HepG2 (cell line): ENCODE measurements around the gene HPD. TPM values are rescaled to one million over a fixed set of nuclear protein-coding genes. Genes with fewer than 3 reads are reported as not detected.

ENCODE experiments used
- BRD4 ChIP-seq: sonication (generic); formaldehyde crosslinking; IDR thresholded peaks from 2 replicates; pipeline ENCODE4 v1.4.0; 2020; ENCODE audit warnings: missing genetic modification reagents
- FOXO4 ChIP-seq: sonication (generic); formaldehyde crosslinking; conservative IDR thresholded peaks from 2 replicates; pipeline ENCODE4 v1.8.1; 2023; ENCODE audit warnings: missing genetic modification reagents
- HDAC1 ChIP-seq: sonication (generic); formaldehyde crosslinking; IDR thresholded peaks from 2 replicates; pipeline ENCODE4 v1.5.1; 2020; ENCODE audit warnings: mild to moderate bottlenecking, missing genetic modification reagents
- HMGXB4 ChIP-seq, 2 experiments: sonication (generic) in 1 of 2; formaldehyde crosslinking in 1 of 2; IDR thresholded peaks; 2 replicates each; pipeline versions ENCODE4 v1.4.0 to v1.6.1; 2018 to 2020; ENCODE audit warnings: missing genetic modification reagents in 2 of 2, borderline replicate concordance in 1 of 2, low read depth in 1 of 2, mild to moderate bottlenecking in 1 of 2, missing biosample characterization in 1 of 2
- HOXA3 ChIP-seq: sonication (generic); formaldehyde crosslinking; IDR thresholded peaks from 2 replicates; pipeline ENCODE4 v1.5.0; 2020; ENCODE audit warnings: missing genetic modification reagents
- KAT2B ChIP-seq: fragments of 150-350 bp; IDR thresholded peaks from 2 replicates; pipeline ENCODE4 v1.6.1; 2014; ENCODE audit warnings: low read depth, low read length, borderline replicate concordance
- KLF11 ChIP-seq: IDR thresholded peaks from 2 replicates; pipeline ENCODE4 v1.6.1; 2016; ENCODE audit warnings: missing compliant biosample characterization
- MAF1 ChIP-seq: sonication (generic); formaldehyde crosslinking; IDR thresholded peaks from 2 replicates; pipeline ENCODE4 v1.5.0; 2020; ENCODE audit warnings: missing genetic modification reagents, borderline replicate concordance
- MED8 ChIP-seq: sonication (generic); formaldehyde crosslinking; IDR thresholded peaks from 2 replicates; pipeline ENCODE4 v1.8.1; 2023; ENCODE audit warnings: mild to moderate bottlenecking, missing genetic modification reagents; ENCODE audit not compliant: insufficient replicate concordance
- NFE2L2 ChIP-seq: fragments of 150-350 bp; IDR thresholded peaks from 2 replicates; pipeline ENCODE4 v1.6.1; 2014; ENCODE audit warnings: low read length
- RELA ChIP-seq: sonication (generic); formaldehyde crosslinking; IDR thresholded peaks from 2 replicates; pipeline ENCODE4 v1.4.0; 2020; ENCODE audit warnings: missing genetic modification reagents
- THAP7 ChIP-seq: sonication (generic); formaldehyde crosslinking; IDR thresholded peaks from 2 replicates; pipeline ENCODE4 v1.8.1; 2023; ENCODE audit warnings: mild to moderate bottlenecking, missing genetic modification reagents
- ZBTB14 ChIP-seq: sonication (generic); formaldehyde crosslinking; IDR thresholded peaks from 2 replicates; pipeline ENCODE4 v1.4.0; 2020; ENCODE audit warnings: missing genetic modification reagents
- ZBTB44 ChIP-seq: sonication (generic); formaldehyde crosslinking; IDR thresholded peaks from 2 replicates; pipeline ENCODE4 v1.4.0; 2020; ENCODE audit warnings: missing genetic modification reagents
- ZSCAN12 ChIP-seq: sonication (generic); formaldehyde crosslinking; IDR thresholded peaks from 2 replicates; pipeline ENCODE4 v1.9.0; 2021; ENCODE audit warnings: mild to moderate bottlenecking, missing genetic modification reagents
- polyA plus RNA-seq, 8 experiments: library from polyadenylated mRNA; depleted of rRNA in 3 of 8; stranded (reverse) in 7 of 8; unstranded in 1 of 8; fragments of >200 nt; fragmentation: Illumina TruSeq in 4 of 8; extraction: Trizol in 4 of 8; gene quantifications; 2 replicates each; pipeline versions ENCODE4 v1.2.1 to v1.2.3, GENCODE V29; 2011 to 2016; ENCODE audit warnings: low read depth in 4 of 8, missing spikeins in 1 of 8, mixed read lengths in 1 of 8; ENCODE audit not compliant: insufficient read depth in 1 of 8
- total RNA-seq, 5 experiments: library from RNA; depleted of rRNA; stranded (reverse); fragments of >200 nt; fragmentation: Illumina TruSeq; extraction: Trizol; gene quantifications; 2 replicates each; pipeline ENCODE4 v1.2.3, GENCODE V29; 2016; ENCODE audit warnings: low read depth in 1 of 5
- TF ChIP-seq, protein P1 (sequence below): IDR thresholded peaks from 2 replicates; pipeline ENCODE4 v1.6.1; 2016; ENCODE audit warnings: low read depth, borderline replicate concordance
- TF ChIP-seq, protein P2 (sequence below): IDR thresholded peaks from 2 replicates; pipeline ENCODE4 v1.6.1; 2016; ENCODE audit warnings: low read depth, control low read depth

Gene HPD
- total and polyA plus RNA-seq, 2 of the 13 experiments (the other 11 are each of a cell fraction or from before 2014, with no cell fraction given) = 120 to 195 TPM

GRCh38 chr12:121799842-121800693, 58.6 kb downstream of the HPD start (continued):
- TF ChIP-seq MED8 (peak; percentile 62), RELA (no peak; the same call in 1 of the 2 replicates), MAF1 (CRISPR knock-in tag) (peak; percentile 65; the same call in 1 of the 2 replicates), ZBTB44 (CRISPR knock-in tag) (no peak), ZSCAN12 (0 out of 2 replicates have a peak, but pooled peaks have one; percentile 52), BRD4 (CRISPR knock-in tag) (no peak; the same call in 1 of the 2 replicates), THAP7 (CRISPR knock-in tag) (0 out of 2 replicates have a peak, but pooled peaks have one; percentile 60), HMGXB4 (CRISPR knock-in tag; IDR thresholded peaks at IDR 0.05; ENCODE audit: borderline replicate concordance in 1 of 2, low read depth in 1 of 2) (peak in 1 of 2 experiments; percentile 39; a peak in 2 of 4 replicates), ZBTB14 (CRISPR knock-in tag) (no peak; the same call in 1 of the 2 replicates), KAT2B (no peak), HOXA3 (CRISPR knock-in tag) (0 out of 2 replicates have a peak, but pooled peaks have one; percentile 10), KLF11 (CRISPR knock-in tag) (no peak), HDAC1 (peak; percentile 21; the same call in 1 of the 2 replicates), NFE2L2 (no peak), FOXO4 (CRISPR knock-in tag) (no peak)
- TF ChIP-seq, protein P1, sequence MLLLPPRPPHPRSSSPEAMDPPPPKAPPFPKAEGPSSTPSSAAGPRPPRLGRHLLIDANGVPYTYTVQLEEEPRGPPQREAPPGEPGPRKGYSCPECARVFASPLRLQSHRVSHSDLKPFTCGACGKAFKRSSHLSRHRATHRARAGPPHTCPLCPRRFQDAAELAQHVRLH (CRISPR knock-in tag) = no peak; the same call in 1 of the 2 replicates
- TF ChIP-seq, protein P2, sequence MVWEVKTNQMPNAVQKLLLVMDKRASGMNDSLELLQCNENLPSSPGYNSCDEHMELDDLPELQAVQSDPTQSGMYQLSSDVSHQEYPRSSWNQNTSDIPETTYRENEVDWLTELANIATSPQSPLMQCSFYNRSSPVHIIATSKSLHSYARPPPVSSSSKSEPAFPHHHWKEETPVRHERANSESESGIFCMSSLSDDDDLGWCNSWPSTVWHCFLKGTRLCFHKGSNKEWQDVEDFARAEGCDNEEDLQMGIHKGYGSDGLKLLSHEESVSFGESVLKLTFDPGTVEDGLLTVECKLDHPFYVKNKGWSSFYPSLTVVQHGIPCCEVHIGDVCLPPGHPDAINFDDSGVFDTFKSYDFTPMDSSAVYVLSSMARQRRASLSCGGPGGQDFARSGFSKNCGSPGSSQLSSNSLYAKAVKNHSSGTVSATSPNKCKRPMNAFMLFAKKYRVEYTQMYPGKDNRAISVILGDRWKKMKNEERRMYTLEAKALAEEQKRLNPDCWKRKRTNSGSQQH (CRISPR knock-in tag) = no peak; the same call in 1 of the 2 replicates
